HUDEP-2 (cell line): ENCODE measurements around the gene UBQLN2.
A peak's percentile ranks its signal among the peaks of the same experiment; 100 is the strongest.
"Not testable (repeated sequence)": the region's sequence is repeated elsewhere in the genome, so short reads cannot be mapped to it uniquely, and the experiment has no call there.

ENCODE experiments used
- DNase-seq, 76 experiments: peaks; one replicate each; lab custom pipeline; 2025; ENCODE audit not compliant: unreplicated experiment in 76 of 76; lab: John Stamatoyannopoulos, UW

Gene UBQLN2

DNA sequence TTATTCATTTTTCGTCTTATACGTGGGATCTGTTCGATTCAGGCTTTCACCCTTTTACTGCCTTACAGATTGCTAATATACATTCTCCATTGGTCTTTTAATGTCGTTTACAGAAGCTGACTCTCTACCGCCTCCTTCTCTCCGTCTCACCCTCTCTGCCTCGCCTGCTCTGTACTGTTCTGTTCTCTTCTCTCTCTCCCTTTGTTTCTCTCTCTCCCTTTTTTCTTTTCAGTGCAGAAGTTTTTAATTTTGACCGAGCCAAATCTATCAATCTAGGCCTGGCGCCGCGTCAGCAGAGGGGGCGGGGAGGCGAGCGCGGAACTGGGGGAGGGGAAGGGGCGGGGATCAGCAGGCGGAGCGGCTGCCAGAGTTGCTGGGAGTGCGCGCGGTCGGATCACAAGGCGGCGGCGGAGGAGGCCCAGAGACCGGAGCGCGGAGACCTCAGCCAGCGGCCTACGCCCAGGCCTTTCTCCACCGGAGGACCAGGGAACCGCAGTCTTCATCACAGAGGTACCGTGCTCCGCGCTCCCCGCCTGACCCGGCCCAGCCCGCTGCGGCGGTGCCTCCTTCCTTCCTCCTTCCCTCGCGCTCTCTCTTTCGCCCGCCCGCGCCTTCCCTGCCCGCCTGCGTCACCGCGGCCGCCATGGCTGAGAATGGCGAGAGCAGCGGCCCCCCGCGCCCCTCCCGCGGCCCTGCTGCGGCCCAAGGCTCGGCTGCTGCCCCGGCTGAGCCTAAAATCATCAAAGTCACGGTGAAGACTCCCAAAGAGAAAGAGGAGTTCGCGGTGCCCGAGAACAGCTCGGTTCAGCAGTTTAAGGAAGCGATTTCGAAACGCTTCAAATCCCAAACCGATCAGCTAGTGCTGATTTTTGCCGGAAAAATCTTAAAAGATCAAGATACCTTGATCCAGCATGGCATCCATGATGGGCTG, at the start of gene UBQLN2:
Gene UBQLN2 (plus strand): TSS at position 397 of the 931 bp plus-strand sequence. CDS start 247 bp downstream, at position 644.
- peak in 74 of 76 experiments; percentile 2 to 80 (median 55) for DNase-seq

DNA sequence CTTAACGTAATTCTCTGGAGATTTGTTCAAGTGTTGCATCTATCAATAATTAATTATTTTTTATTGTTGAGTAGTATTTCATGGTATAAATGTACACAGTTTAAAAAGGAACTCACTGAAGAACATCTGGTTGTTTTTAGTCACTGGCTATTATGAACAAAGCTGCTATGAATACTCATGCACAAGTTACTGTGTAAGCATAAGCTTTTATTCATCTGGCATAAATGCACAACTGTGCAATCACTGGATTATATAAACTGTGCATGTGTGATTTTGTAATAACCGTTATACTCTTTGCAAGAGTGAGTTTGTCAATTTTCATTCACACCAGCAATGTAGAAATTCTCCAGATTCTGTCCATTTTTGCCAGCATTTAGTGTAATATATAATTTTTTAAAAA, 43.8 kb upstream of the UBQLN2 start:
- DNase-seq: no peak

DNA sequence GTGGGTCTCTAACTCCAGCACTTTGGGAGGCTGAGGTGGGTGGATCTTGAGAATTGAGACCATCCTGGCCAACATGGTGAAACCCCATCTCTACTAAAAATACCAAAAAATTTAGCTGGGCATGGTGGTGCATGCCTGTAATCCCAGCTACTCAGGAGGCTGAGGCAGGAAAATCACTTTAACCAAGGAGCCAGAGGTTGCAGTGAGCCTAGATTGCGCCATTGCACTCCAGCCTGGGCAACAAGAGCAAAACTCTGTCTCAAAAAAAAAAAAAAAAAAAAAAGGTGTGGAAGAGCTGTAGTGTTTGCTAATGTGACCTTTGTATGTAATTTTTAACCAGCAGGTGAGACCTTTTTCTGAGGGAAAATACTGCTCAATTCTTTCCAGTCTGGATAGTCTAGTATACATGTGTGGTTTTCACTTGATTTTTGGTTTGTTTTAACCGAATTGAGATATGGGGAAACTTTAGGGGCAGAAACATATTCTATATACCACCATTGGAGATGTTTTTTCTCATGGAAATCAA, 33.9 kb upstream of the UBQLN2 start:
- DNase-seq: not testable (repeated sequence)

DNA sequence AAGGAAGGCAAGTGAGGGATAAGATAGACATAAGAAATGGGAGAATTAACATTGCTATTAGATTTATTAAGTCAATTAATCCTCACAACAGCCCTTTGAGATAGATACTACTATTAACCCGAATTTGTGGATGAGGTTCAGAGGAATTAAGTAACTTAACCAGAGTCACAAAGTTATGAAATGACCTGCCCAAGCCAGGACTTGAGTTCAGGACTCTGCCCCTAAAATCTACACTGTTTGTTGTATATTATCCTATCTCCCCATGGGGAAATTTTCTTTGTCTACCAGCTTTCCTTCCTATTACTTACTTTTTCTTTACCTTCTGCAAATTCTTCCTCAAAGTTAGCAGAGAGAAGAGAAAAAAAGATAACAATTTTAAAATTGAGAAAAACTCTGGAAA, 33.4 kb upstream of the UBQLN2 start:
- no peak for DNase-seq

DNA sequence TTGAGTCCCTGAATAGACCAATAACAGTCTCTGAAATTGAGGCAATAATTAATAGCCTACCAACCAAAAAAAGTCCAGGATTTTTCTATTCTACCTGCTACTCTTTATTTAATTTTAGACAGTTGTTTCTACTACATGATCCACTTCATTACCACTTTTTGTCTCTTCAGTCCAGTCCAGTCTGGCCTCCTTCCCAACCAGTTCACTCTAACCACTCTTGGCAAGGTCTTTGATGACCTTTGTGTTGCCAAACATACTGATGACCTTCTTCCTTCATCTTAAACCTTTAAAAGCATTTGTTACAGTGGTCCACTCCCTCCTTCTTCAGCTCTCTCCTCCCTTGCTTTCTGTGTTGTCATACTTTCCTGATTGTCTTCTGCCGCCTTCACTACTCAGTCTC, 12.8 kb upstream of the UBQLN2 start:
- DNase-seq: no peak

DNA sequence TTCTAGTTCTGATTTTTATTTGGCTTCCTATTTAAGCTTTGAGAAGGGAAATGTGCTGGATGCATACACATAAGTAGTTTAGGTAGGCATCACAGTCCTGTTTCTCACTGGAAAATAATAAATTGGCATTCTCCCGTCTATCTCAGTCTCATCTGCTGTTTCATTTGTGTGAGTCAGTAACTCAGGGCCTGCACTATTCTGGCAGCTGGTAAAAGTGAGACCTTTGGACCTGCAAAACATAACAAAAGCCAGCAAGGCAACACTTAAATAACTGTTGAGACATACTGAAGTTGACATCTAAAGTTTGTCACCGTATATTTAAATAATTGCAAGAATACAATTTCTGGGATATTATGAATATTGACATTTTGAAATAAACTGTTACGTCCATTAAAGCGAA, 8.6 kb upstream of the UBQLN2 start:
- no peak for DNase-seq

DNA sequence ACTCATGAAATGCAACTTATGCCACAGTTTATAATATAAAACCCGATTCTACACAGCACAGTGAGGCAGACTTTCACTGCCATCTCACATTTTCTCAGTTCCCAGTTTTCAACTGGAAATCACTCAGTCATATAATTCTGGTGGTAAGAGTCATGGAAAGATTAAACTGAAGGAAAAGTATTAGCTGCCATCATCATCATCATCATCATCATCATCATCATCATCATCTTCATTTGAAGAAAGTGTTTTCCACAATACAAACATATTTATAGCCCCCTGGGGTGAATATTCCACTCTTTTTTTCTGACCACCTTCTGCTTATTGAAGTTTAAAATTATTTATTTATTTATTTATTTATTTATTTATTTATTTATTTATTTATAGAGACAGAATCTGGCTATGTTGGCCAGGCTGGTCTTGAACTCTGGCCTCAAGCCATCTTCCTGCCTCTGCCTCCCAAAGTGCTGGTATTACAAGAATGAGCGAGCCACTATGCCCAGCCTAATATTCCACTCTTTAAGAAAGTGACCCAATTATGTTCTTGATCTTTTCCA, 6.0 kb upstream of the UBQLN2 start:
- DNase-seq: no peak

DNA sequence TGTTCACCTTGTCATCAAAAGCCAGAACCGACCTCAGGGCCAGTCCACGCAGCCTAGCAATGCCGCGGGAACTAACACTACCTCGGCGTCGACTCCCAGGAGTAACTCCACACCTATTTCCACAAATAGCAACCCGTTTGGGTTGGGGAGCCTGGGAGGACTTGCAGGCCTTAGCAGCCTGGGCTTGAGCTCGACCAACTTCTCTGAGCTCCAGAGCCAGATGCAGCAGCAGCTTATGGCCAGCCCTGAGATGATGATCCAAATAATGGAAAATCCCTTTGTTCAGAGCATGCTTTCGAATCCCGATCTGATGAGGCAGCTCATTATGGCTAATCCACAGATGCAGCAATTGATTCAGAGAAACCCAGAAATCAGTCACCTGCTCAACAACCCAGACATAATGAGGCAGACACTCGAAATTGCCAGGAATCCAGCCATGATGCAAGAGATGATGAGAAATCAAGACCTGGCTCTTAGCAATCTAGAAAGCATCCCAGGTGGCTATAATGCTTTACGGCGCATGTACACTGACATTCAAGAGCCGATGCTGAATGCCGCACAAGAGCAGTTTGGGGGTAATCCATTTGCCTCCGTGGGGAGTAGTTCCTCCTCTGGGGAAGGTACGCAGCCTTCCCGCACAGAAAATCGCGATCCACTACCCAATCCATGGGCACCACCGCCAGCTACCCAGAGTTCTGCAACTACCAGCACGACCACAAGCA, 898 bp downstream of the UBQLN2 start:
- DNase-seq: peak in 3 of 76 experiments; percentile 0 to 1 (median 0)

DNA sequence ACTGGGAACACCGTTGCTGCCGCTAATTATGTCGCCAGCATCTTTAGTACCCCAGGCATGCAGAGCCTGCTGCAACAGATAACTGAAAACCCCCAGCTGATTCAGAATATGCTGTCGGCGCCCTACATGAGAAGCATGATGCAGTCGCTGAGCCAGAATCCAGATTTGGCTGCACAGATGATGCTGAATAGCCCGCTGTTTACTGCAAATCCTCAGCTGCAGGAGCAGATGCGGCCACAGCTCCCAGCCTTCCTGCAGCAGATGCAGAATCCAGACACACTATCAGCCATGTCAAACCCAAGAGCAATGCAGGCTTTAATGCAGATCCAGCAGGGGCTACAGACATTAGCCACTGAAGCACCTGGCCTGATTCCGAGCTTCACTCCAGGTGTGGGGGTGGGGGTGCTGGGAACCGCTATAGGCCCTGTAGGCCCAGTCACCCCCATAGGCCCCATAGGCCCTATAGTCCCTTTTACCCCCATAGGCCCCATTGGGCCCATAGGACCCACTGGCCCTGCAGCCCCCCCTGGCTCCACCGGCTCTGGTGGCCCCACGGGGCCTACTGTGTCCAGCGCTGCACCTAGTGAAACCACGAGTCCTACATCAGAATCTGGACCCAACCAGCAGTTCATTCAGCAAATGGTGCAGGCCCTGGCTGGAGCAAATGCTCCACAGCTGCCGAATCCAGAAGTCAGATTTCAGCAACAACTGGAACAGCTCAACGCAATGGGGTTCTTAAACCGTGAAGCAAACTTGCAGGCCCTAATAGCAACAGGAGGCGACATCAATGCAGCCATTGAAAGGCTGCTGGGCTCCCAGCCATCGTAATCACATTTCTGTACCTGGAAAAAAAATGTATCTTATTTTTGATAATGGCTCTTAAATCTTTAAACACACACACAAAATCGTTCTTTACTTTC, 1.8 kb downstream of the UBQLN2 start:
- no peak for DNase-seq

DNA sequence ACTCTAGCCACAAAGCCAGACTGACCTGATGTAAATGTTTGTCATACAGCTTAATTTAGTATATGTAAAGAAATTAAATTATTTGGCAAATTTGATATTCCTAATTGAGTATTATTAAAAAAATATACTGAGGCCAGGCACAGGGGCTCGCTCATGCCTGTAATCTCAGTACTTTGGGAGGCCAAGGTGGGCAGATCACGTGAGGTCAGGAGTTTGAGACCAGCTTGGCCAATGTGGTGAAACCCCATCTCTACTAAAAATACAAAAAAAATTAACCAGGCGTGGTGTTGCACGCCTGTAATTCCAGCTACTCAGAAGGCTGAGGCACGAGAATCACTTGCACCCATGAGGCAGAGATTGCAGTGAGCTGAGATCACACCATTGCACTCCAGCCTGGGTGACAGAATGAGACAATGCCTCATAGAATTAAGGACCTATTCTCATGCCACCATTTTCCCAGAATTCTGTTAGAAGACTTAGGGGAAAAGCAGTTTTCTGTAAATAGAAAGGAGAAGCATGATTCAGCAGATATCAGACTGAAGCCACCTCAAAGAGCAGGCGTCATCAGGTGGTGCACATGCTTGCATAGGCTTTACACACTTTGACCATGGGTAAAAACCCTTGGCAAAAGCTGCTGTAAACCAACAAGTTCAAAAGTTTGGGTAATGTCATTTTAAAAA, 6.1 kb downstream of the UBQLN2 start:
- DNase-seq: no peak

DNA sequence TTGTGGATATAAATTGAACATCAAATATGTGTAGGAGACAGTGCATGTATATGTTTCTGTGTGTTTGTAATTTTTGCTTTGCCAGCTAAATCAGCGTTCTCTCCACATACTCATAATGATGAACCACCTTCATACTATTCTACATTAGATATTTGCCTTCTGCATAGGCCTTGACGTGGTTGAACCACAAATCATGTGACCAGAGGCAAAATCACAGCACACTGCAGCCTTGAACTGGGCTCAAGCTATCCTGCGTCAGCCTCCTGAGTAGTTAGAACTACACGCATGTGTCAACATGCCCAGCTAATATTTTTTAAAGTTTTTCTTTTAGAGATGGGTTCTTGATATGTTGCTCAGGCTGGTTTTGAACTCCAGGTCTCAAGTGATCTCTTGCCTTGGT, 9.5 kb downstream of the UBQLN2 start:
- DNase-seq: no peak

DNA sequence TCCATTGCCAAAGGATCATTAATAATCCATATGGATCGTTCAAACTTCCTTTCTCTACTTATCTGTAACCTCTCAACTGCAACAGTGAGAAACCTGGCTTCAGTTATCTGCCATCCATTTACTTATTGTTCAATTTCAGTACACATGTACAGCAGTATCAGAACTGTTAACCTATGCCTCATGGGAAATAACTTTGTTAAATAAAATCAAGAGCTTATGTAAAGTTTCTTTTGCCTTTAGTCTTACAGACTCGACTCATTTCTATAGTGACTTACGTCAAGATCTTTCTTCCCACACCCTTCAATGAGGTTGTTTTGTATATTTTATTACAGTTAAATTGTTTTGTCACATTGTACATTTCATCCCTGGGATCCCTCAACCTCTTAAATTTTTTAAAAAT, 11.4 kb downstream of the UBQLN2 start:
- DNase-seq: no peak

DNA sequence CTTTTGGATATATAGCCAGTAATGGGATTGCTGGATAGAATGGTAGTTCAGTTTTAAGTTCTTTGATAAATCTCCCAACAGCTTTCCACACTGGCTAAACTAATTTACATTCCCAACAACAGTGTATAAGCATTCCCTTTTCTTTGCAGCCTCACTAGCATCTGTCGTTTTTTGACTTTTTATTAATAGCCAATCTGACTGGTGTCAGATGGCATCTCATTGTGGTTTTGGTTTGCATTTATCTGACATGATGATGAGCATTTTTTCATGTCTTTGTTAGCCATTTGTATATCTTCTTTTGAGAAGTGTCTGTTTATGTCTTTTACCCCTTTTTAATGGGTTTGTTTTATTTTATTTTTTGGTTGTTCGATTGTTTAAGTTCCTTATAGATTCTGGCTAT, 13.3 kb downstream of the UBQLN2 start:
- DNase-seq: no peak

DNA sequence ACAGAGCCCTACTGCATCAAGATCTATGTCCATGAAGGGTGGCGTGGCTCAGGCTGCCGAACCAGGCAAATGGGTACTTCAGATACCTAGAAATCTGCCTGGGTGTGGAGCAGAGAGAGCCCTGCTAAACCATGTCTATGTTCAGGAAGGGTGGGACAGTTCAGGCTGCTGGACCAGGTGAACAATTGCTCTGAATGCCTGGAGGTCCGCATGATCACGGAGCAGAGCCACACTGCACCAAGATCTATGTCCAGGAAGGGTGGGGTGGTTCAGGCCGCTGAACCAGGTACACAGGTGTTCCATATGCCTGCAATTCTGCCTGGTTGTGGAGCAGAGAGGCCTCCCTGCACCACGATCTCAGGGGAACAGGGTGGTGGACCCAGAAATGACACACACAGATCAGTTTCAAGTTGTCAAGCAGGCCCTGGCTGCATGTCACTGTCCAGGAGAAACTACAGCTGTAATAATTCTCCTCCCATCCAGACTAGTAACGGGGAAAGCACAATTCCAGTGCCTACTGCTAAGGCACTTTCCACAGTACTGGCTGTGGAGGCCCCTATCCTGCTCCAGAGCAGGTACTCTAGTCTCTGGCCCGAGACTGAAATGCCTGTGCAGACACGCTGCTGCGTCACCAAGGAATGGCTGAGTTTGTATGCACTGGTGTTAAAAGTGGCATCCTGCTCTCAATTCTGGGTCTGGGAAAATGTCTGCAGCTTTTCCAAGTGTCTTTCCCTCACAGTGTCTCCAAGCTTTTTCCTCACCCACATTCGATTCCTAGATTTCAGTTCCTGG, 25.2 kb downstream of the UBQLN2 start:
- DNase-seq: no peak

DNA sequence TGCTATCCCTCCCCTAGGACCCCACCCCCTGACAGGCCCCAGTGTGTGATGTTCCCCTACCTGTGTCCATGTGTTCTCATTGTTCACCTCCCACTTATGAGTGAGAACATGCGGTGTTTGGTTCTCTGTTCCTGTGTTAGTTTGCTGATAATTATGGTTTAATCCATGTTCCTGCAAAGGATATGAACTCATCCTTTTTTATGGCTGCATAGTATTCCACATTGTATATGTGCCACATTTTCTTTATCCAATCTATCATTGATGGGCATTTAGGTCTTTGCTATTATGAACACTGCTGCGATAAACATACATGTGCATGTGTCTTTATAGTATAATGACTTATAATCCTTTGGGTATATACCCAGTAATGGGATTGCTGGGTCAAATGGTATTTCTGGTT, 28.4 kb downstream of the UBQLN2 start:
- DNase-seq: not testable (repeated sequence)

DNA sequence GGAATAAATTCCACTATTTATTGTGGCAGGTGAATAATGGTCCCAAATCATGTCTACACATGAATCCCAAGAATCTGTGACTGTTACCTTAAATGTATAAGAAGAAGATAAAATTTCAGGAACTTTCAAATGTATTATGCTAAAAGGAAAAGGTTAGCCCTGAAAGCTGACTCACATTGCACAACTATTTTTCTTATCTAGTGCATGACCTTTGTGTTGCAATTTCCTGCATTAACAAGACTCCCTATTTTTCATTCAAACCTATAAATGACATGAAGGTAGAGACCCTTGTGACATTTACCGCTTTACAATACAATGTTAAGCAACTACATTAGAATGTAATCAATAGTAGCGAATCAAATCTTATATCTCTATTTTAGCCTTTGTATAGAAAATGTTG, 36.7 kb downstream of the UBQLN2 start:
- DNase-seq: no peak

DNA sequence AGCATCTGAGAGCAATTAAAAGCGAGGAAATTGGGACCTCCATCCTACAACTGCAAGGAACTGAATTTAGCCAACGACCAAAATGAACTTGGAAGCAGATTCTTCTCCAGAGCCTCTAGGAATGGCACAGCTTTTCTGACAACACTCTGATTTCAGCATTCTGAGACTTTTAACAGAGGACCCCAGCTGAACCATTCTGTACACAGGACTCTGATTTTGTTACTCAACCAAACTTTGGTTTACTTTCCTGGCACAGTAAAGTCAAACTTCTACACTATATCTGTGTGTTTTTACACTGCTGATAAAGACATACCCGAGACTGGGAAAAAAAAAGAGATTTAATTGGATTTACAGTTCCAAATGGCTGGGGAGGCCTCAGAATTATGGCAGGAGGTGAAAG, 37.6 kb downstream of the UBQLN2 start:
- DNase-seq: no peak

DNA sequence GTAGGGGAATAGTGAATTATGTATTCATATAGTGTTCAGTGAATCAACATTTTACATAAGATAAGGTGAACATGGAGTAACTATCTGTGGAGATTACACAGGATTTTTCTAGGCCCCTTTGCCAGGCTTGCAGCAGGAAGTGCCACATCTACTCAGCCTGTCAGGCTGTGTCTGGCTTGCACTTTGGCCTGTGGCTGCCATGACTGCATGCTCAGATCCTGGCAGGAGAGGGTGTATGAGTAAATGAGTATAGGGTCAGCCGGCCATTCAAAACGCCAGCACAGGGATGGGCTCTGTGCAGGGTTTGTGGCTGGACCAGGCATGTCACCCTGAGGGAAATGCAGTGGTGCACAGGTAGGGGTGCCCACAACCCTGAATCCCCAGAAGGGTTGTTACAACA, 51.9 kb downstream of the UBQLN2 start:
- no peak for DNase-seq
